Astrocyte (in vitro differentiated cells and primary cell): ENCODE data around the gene TMEM175. TPM values are rescaled to one million over a fixed set of nuclear protein-coding genes. Genes with fewer than 3 reads are reported as not detected.

Source experiments
- DNase-seq: peaks from one replicate; pipeline ENCODE4 v3.0.0-alpha.2; 2010; ENCODE audit warnings: low read depth
- FAIRE-seq: peaks from 2 replicates; lab custom pipeline; 2011; peaks lifted over from hg19 to GRCh38; lab: Jason Lieb, UNC
- H2AFZ ChIP-seq: 2 replicates; pipeline ENCODE4 v1.6.0; 2012; ENCODE audit warnings: low read depth, low read length, inconsistent platforms
- H3K27ac ChIP-seq: 2 replicates; pipeline ENCODE4 v1.5.1; 2011; ENCODE audit warnings: low read depth, low read length, inconsistent platforms
- H3K27me3 ChIP-seq: 2 replicates; pipeline ENCODE4 v1.6.0; 2011; ENCODE audit warnings: low read length, inconsistent platforms; ENCODE audit not compliant: insufficient read depth
- H3K36me3 ChIP-seq: 2 replicates; pipeline ENCODE4 v1.5.1; 2011; ENCODE audit warnings: low read length, inconsistent platforms; ENCODE audit not compliant: insufficient read depth
- H3K4me1 ChIP-seq: 2 replicates; pipeline ENCODE4 v1.5.1; 2011; ENCODE audit warnings: low read length, inconsistent platforms; ENCODE audit not compliant: insufficient read depth
- H3K4me2 ChIP-seq: 2 replicates; pipeline ENCODE4 v1.6.0; 2012; ENCODE audit warnings: low read length, inconsistent platforms
- H3K4me3 ChIP-seq: 2 replicates; pipeline ENCODE4 v1.5.1; 2011; ENCODE audit warnings: low read depth, mild to moderate bottlenecking, low read length, inconsistent platforms; ENCODE audit not compliant: insufficient read depth
- H3K79me2 ChIP-seq: 2 replicates; pipeline ENCODE4 v1.6.0; 2012; ENCODE audit warnings: mild to moderate bottlenecking, low read length, inconsistent platforms; ENCODE audit not compliant: insufficient read depth
- H3K9ac ChIP-seq: 2 replicates; pipeline ENCODE4 v1.6.0; 2012; ENCODE audit warnings: mild to moderate bottlenecking, low read length, inconsistent platforms
- H3K9me3 ChIP-seq: 2 replicates; pipeline ENCODE4 v1.5.1; 2012; ENCODE audit warnings: low read depth, mild to moderate bottlenecking, low read length, inconsistent platforms; ENCODE audit not compliant: insufficient read depth
- H4K20me1 ChIP-seq: 2 replicates; pipeline ENCODE4 v1.6.0; 2012; ENCODE audit warnings: low read length, inconsistent platforms; ENCODE audit not compliant: insufficient read depth
- H3K27ac Mint-ChIP-seq: one replicate; pipeline ENCODE4 v1.8.0; 2021; ENCODE audit warnings: mild to moderate bottlenecking, mixed read lengths; ENCODE audit not compliant: unreplicated experiment
- H3K27me3 Mint-ChIP-seq: one replicate; pipeline ENCODE4 v1.8.0; 2021; ENCODE audit warnings: low read depth, mixed read lengths; ENCODE audit not compliant: unreplicated experiment
- H3K36me3 Mint-ChIP-seq: one replicate; pipeline ENCODE4 v1.8.0; 2021; ENCODE audit warnings: low read depth, mixed read lengths; ENCODE audit not compliant: unreplicated experiment
- H3K4me1 Mint-ChIP-seq: one replicate; pipeline ENCODE4 v1.8.0; 2021; ENCODE audit warnings: low read depth, mixed read lengths; ENCODE audit not compliant: unreplicated experiment
- H3K4me3 Mint-ChIP-seq: one replicate; pipeline ENCODE4 v1.8.0; 2021; ENCODE audit warnings: mild to moderate bottlenecking, moderate library complexity, mixed read lengths; ENCODE audit not compliant: unreplicated experiment
- H3K9me3 Mint-ChIP-seq: one replicate; pipeline ENCODE4 v1.8.0; 2021; ENCODE audit warnings: mild to moderate bottlenecking, mixed read lengths; ENCODE audit not compliant: unreplicated experiment
- EZH2 ChIP-seq: IDR thresholded peaks from 2 replicates; pipeline ENCODE4 v1.6.1; 2012; ENCODE audit warnings: mild to moderate bottlenecking, low read length, inconsistent platforms; ENCODE audit not compliant: insufficient read depth
- total RNA-seq: library from RNA; stranded (reverse); gene quantifications from 2 replicates; pipeline ENCODE4 v1.2.1, GENCODE V29; 2021
- TF ChIP-seq, protein P1 (sequence below): IDR thresholded peaks from 2 replicates; pipeline ENCODE4 v1.5.1; 2011; ENCODE audit warnings: low read depth, mild to moderate bottlenecking, inconsistent platforms, low read length, moderate library complexity; ENCODE audit not compliant: insufficient read depth

Gene TMEM175
- total RNA-seq, 1 donor from 2014 or later = 22.1 TPM

DNA sequence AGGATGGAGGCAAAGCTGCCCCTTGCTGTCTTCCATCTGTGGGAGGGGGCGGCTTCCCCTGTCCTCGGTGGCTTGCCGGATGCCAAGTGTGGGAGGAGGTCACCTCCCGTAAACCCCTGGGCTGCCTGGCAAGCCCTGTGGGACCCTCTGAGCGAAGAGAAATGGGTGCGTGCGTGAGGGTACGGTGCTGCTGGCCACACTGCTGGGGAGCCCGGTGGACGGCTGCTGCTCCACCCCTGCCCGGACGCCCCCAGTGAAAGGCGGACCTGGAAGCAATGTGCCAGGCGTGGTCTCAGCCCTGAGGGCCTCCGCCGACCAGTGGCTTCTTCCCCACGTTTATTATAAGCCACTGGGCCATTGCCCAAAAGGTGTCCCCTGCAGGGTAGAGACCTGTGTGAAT lies 50.0 kb downstream of the TMEM175 start:
- Mint-ChIP-seq H3K4me1 (peaks cover 14% of the 10 kb centered on the region), H3K36me3 (peaks cover 3% of the 10 kb centered on the region), H3K9me3 (no peaks in the 10 kb centered on the region), H3K27ac (no peak overlapping the region), H3K4me3 (no peak overlapping the region), H3K27me3 (peaks cover 3% of the 10 kb centered on the region)
- Histone ChIP-seq H3K36me3 (no peaks in the 10 kb centered on the region), H4K20me1 (no peaks in the 10 kb centered on the region), H3K27me3 (no peaks in the 10 kb centered on the region), H3K79me2 (no peaks in the 10 kb centered on the region), H2AFZ (no peak overlapping the region), H3K9me3 (no peaks in the 10 kb centered on the region), H3K4me3 (no peak overlapping the region), H3K4me2 (no peak overlapping the region), H3K27ac (no peak overlapping the region), H3K4me1 (peaks cover 16% of the 10 kb centered on the region), H3K9ac (no peak overlapping the region)
- DNase-seq = no peak
- TF ChIP-seq, protein P1, sequence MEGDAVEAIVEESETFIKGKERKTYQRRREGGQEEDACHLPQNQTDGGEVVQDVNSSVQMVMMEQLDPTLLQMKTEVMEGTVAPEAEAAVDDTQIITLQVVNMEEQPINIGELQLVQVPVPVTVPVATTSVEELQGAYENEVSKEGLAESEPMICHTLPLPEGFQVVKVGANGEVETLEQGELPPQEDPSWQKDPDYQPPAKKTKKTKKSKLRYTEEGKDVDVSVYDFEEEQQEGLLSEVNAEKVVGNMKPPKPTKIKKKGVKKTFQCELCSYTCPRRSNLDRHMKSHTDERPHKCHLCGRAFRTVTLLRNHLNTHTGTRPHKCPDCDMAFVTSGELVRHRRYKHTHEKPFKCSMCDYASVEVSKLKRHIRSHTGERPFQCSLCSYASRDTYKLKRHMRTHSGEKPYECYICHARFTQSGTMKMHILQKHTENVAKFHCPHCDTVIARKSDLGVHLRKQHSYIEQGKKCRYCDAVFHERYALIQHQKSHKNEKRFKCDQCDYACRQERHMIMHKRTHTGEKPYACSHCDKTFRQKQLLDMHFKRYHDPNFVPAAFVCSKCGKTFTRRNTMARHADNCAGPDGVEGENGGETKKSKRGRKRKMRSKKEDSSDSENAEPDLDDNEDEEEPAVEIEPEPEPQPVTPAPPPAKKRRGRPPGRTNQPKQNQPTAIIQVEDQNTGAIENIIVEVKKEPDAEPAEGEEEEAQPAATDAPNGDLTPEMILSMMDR = no peak
- no peak for FAIRE-seq

DNA sequence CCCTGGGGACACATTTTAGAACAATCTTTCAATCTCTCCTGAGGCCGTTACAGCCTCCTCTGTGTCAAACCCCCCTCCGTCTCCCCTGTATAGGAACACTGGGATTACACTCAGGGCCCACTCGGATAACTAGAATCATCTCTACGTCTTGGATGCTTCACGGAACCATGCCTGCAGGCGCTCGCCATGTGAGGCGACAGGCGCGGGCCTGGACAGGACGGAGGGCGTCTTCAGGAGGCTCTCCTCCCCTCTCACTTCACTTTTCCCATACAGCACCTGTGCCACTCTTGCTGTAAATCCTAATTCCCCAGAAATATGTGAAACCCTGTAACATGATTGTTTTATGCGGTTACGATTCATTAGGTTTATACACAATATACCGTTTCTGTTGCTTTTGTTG lies 50.6 kb downstream of the TMEM175 start:
- Mint-ChIP-seq H3K4me3 (no peak overlapping the region), H3K36me3 (peaks cover 3% of the 10 kb centered on the region), H3K9me3 (no peaks in the 10 kb centered on the region), H3K27me3 (peaks cover 3% of the 10 kb centered on the region), H3K4me1 (peaks cover 14% of the 10 kb centered on the region), H3K27ac (no peak overlapping the region)
- Histone ChIP-seq H3K4me2 (no peak overlapping the region), H2AFZ (no peak overlapping the region), H3K4me3 (no peak overlapping the region), H3K9ac (no peak overlapping the region), H4K20me1 (peaks cover under 1% of the 10 kb centered on the region), H3K4me1 (peaks cover 21% of the 10 kb centered on the region), H3K27ac (no peak overlapping the region), H3K27me3 (no peaks in the 10 kb centered on the region), H3K9me3 (no peaks in the 10 kb centered on the region), H3K79me2 (no peaks in the 10 kb centered on the region), H3K36me3 (no peaks in the 10 kb centered on the region)
- DNase-seq (no peak), FAIRE-seq (no peak)
- TF ChIP-seq, protein P1 = no peak
- TF ChIP-seq EZH2 = no peak

DNA sequence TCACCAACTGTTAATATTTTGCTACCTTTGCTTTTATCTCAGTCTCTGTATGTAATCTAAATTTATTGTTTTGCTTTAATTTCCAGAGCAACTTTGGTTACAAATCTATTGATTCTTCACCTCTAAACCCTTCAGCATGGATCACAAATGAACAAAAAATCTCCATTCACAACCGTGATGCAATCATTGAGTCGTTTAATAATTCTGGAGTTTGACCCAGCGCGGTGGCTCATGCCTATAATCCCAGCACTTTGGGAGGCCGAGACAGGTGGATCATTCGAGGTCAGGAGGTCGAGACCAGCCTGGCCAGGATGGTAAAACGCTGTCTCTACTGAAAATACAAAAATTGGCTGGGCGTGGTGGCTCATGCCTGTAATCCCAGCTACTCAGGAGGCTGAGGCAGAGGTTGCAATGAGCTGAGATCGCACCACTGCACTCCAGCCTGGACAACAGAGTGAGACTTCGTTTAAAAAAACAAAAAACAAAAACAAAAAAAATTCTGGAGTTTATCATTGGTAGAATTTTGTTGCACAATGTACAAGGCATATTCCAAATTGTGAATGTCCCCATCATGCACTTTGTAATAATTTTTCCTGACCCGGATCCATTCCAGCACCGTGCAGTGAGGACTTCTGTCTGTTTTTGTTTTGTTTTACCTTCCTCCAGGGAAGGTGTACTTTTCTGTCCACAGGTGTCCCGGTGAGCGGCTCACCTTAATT lies 52.2 kb downstream of the TMEM175 start:
- no peak for TF ChIP-seq EZH2
- TF ChIP-seq, protein P1 = no peak
- H3K4me3 ChIP-seq = no peak overlapping the region
- no peaks in the 10 kb centered on the region for H3K79me2 ChIP-seq
- no peak overlapping the region for H3K27ac ChIP-seq
- peaks cover 24% of the 10 kb centered on the region for H3K4me1 ChIP-seq
- H2AFZ ChIP-seq = peak overlapping the region; percentile 44
- H3K27ac Mint-ChIP-seq = no peak overlapping the region
- no peaks in the 10 kb centered on the region for H3K36me3 ChIP-seq
- H3K9me3 ChIP-seq = no peaks in the 10 kb centered on the region
- FAIRE-seq (no peak), DNase-seq (no peak)
- peaks cover 3% of the 10 kb centered on the region for H3K27me3 Mint-ChIP-seq
- peak overlapping the region; percentile 70 for H3K4me3 Mint-ChIP-seq
- no peaks in the 10 kb centered on the region for H3K9me3 Mint-ChIP-seq
- H4K20me1 ChIP-seq = peaks cover 9% of the 10 kb centered on the region
- peak overlapping the region; percentile 78 for H3K4me2 ChIP-seq
- H3K4me1 Mint-ChIP-seq = peaks cover 11% of the 10 kb centered on the region
- peaks cover 3% of the 10 kb centered on the region for H3K36me3 Mint-ChIP-seq
- H3K9ac ChIP-seq = no peak overlapping the region
- no peaks in the 10 kb centered on the region for H3K27me3 ChIP-seq
